Endothelial cell of umbilical vein (primary cell): ENCODE measurements around the gene IL20. TPM values are rescaled to one million over a fixed set of nuclear protein-coding genes. Genes with fewer than 3 reads are reported as not detected.

Experiments used
- BruUV-seq: library from RNA; stranded (reverse); fragments of 400-500 nt; replicated peaks from 2 replicates; lab custom pipeline; 2021; lab: Mats Ljungman, UMichigan
- CTCF ChIA-PET: fragments of 300-600, 350-600 bp; sonication (Branson Sonifier 250); formaldehyde crosslinking; loops from one replicate; lab custom pipeline; 2021; ENCODE audit warnings: antibody characterized with exemption, inconsistent platforms; lab: Charles Lee
- POLR2A ChIA-PET: fragments of 300-600, 350-600 bp; sonication (Branson Sonifier 250); formaldehyde crosslinking; loops from one replicate; lab custom pipeline; 2021; ENCODE audit warnings: antibody characterized with exemption, inconsistent platforms; lab: Charles Lee
- DNase-seq: peaks from one replicate; pipeline ENCODE4 v3.0.0-alpha.2; 2011; ENCODE audit warnings: low read depth, low spot score
- FAIRE-seq: peaks from 2 replicates; lab custom pipeline; 2011; peaks lifted over from hg19 to GRCh38; lab: Jason Lieb, UNC
- H2AFZ ChIP-seq: 2 replicates; pipeline ENCODE4 v1.6.0; 2012; ENCODE audit warnings: low read depth, low read length, control low read depth, inconsistent platforms
- H3K27ac ChIP-seq: 2 replicates; pipeline ENCODE4 v1.5.1; 2011; ENCODE audit warnings: low read depth, mild to moderate bottlenecking, control low read depth, low read length, moderate library complexity; ENCODE audit not compliant: insufficient read depth
- H3K27me3 ChIP-seq, 2 experiments: 2 replicates each; pipeline versions ENCODE4 v1.6.0 to v1.6.1; 2011; ENCODE audit warnings: low read length in 2 of 2, mixed read lengths in 1 of 2; ENCODE audit not compliant: control insufficient read depth in 2 of 2, insufficient read depth in 2 of 2
- H3K36me3 ChIP-seq, 2 experiments: 2 replicates in 1 of 2; 3 replicates in 1 of 2; pipeline ENCODE4 v1.5.1; 2011; ENCODE audit warnings: low read length in 2 of 2, mild to moderate bottlenecking in 1 of 2, moderate library complexity in 1 of 2; ENCODE audit not compliant: control insufficient read depth in 2 of 2, insufficient read depth in 2 of 2; ENCODE audit errors: extremely low read depth in 1 of 2
- H3K4me1 ChIP-seq: 3 replicates; pipeline ENCODE4 v1.5.1; 2011; ENCODE audit warnings: mild to moderate bottlenecking, low read length; ENCODE audit not compliant: control insufficient read depth, insufficient read depth; ENCODE audit errors: extremely low read depth
- H3K4me2 ChIP-seq: 2 replicates; pipeline ENCODE4 v1.6.1; 2011; ENCODE audit warnings: low read length, control low read depth, mixed read lengths; ENCODE audit not compliant: insufficient read depth
- H3K4me3 ChIP-seq, 3 experiments: fragments of 200-600 bp in 1 of 3; sonication (generic), shearing (Covaris generic) in 1 of 3; replicated peaks in 1 of 3; 2 replicates each; pipeline ENCODE4 v1.5.1; 2011 to 2016; ENCODE audit warnings: control low read depth in 3 of 3, low read length in 3 of 3, mild to moderate bottlenecking in 2 of 3, inconsistent platforms in 1 of 3, low read depth in 1 of 3, moderate library complexity in 1 of 3; ENCODE audit not compliant: insufficient read depth in 1 of 3
- H3K79me2 ChIP-seq: 2 replicates; pipeline ENCODE4 v1.6.0; 2012; ENCODE audit warnings: low read length, inconsistent platforms; ENCODE audit not compliant: control insufficient read depth, insufficient read depth
- H3K9ac ChIP-seq: replicated peaks from 2 replicates; pipeline ENCODE3; 2011; ENCODE audit warnings: low read length, control low read depth; ENCODE audit not compliant: insufficient read depth; ENCODE audit errors: extremely low read depth
- H3K9me1 ChIP-seq: replicated peaks from 3 replicates; pipeline ENCODE4 v1.6.0; 2011; ENCODE audit warnings: mild to moderate bottlenecking, low read length; ENCODE audit not compliant: control insufficient read depth, insufficient read depth; ENCODE audit errors: extremely low read depth
- H3K9me3 ChIP-seq: replicated peaks from 2 replicates; pipeline ENCODE4 v1.5.1; 2012; ENCODE audit warnings: low read length, inconsistent platforms; ENCODE audit not compliant: control insufficient read depth, insufficient read depth
- H4K20me1 ChIP-seq: replicated peaks from 2 replicates; pipeline ENCODE3; 2011; ENCODE audit warnings: mild to moderate bottlenecking, low read length; ENCODE audit not compliant: control insufficient read depth, insufficient read depth; ENCODE audit errors: extremely low read depth
- CTCF ChIP-seq, 2 donors: IDR thresholded peaks; 1 replicate in 1 of 2; 2 replicates in 1 of 2; pipeline ENCODE4 v1.5.1; 2011; ENCODE audit warnings: low read length in 2 of 2, mild to moderate bottlenecking in 2 of 2, moderate library complexity in 2 of 2, control low read depth in 1 of 2, inconsistent platforms in 1 of 2, low read depth in 1 of 2; ENCODE audit not compliant: insufficient read depth in 1 of 2; ENCODE audit errors: extremely low read depth in 1 of 2
- EZH2 ChIP-seq: IDR thresholded peaks from 2 replicates; pipeline ENCODE4 v1.6.1; 2012; ENCODE audit warnings: borderline replicate concordance, low read depth, mild to moderate bottlenecking, moderate library complexity, low read length, inconsistent platforms; ENCODE audit not compliant: severe bottlenecking
- FOS ChIP-seq: IDR thresholded peaks from 2 replicates; pipeline ENCODE4 v1.6.1; 2011; ENCODE audit warnings: mild to moderate bottlenecking, low read length, moderate library complexity, borderline replicate concordance; ENCODE audit not compliant: insufficient read depth
- GATA2 ChIP-seq: IDR thresholded peaks from 2 replicates; pipeline ENCODE4 v1.7.0; 2011; ENCODE audit warnings: low read depth, mild to moderate bottlenecking, moderate library complexity, mixed read lengths, low read length; ENCODE audit not compliant: insufficient read length, insufficient read depth
- JUN ChIP-seq: IDR thresholded peaks from 2 replicates; pipeline ENCODE4 v1.6.1; 2011; ENCODE audit warnings: borderline replicate concordance, low read depth; ENCODE audit not compliant: insufficient read length, insufficient read depth
- MAX ChIP-seq: IDR thresholded peaks from 2 replicates; pipeline ENCODE4 v1.6.1; 2011; ENCODE audit not compliant: insufficient read depth, insufficient read length
- MYC ChIP-seq: IDR thresholded peaks from one replicate; pipeline ENCODE4 v1.6.1; 2011; ENCODE audit warnings: mild to moderate bottlenecking, low read depth, low read length
- POLR2A ChIP-seq: IDR thresholded peaks from 2 replicates; pipeline ENCODE4 v1.6.1; 2012; ENCODE audit warnings: low read depth, mild to moderate bottlenecking, control low read depth, low read length
- POLR2AphosphoS5 ChIP-seq: IDR thresholded peaks from 2 replicates; pipeline ENCODE4 v1.6.1; 2012; ENCODE audit warnings: low read depth, mild to moderate bottlenecking, control low read depth, low read length, moderate library complexity; ENCODE audit not compliant: insufficient read depth
- dilution Hi-C: fragments of 300-500 bp; cut with MboI; formaldehyde crosslinking; loops from one replicate; pipeline ENCODE4 v1.15.0; 2019; ENCODE audit warnings: low sequenced_read_pairs; ENCODE audit not compliant: extremely low pct_ligation_motif_present
- intact Hi-C: fragments of 100-400 bp; cut with micrococcal nuclease; formaldehyde crosslinking; loops from one replicate; pipeline ENCODE4 v1.10.0; 2022
- polyA plus RNA-seq, 4 experiments: library from polyadenylated mRNA; depleted of rRNA in 3 of 4; stranded (reverse) in 3 of 4; unstranded in 1 of 4; fragments of >200 nt; gene quantifications; 2 replicates each; pipeline versions ENCODE4 v1.2.1 to v1.2.3, GENCODE V29; 2011 to 2012; ENCODE audit warnings: missing spikeins in 1 of 4
- total RNA-seq: library from RNA; stranded (reverse); gene quantifications from 2 replicates; pipeline ENCODE4 v1.2.3, GENCODE V29; 2021

IL20 gene
- total and polyA plus RNA-seq, 2 donors (not counting 3 experiments of a cell fraction or from before 2014, with no cell fraction given): not detected

- intact Hi-C loops: no loop called here
- no peak for FAIRE-seq
- Histone ChIP-seq H4K20me1 (no peaks in the 10 kb centered on the region), H3K36me3 (no peaks in the 10 kb centered on the region), H3K9me3 (no peaks in the 10 kb centered on the region), H2AFZ (no peak overlapping the region), H3K9me1 (no peaks in the 10 kb centered on the region), H3K9ac (no peak overlapping the region), H3K4me2 (no peak overlapping the region), H3K4me1 (no peaks in the 10 kb centered on the region), H3K27ac (no peak overlapping the region), H3K4me3 (no peak overlapping the region), H3K79me2 (no peaks in the 10 kb centered on the region), H3K27me3 (peaks cover 2 to 3% of the 10 kb centered on the region in 2 experiments)
- dilution Hi-C loops: no loop called here
- no peak for TF ChIP-seq MYC
- no peak for TF ChIP-seq POLR2A
- TF ChIP-seq GATA2: no peak
- no peak for TF ChIP-seq FOS
- TF ChIP-seq POLR2AphosphoS5: no peak
- no peak for TF ChIP-seq CTCF (IDR thresholded peaks at IDR 0.05; ENCODE audit: extremely low read depth in 1 of 2, insufficient read depth in 1 of 2, low read depth in 1 of 2, low read length in 2 of 2)
- TF ChIP-seq JUN: no peak
- no peak for TF ChIP-seq EZH2
- TF ChIP-seq MAX: no peak
- ChIA-PET POLR2A (no interaction called here), CTCF (interaction anchor here (4.2 kb wide), 1 partner anchor 9 kb away, joined by 21 read pairs; no protein-coding TSS in a partner anchor)
- no peak for DNase-seq
- BruUV-seq: no TSS peak
Measured at GRCh38 chr1:206902702-206903101, 37.3 kb downstream of the IL20 start.
